Coronary artery (tissue), 2 donors: Measurements from ENCODE around the gene PRR5L.

Source experiments
- DNase-seq: peaks from one replicate; pipeline ENCODE4 v3.0.0-alpha.2; 2017; ENCODE audit warnings: low spot score
- H3K27ac ChIP-seq, 2 donors: fragments of 200-600 bp; sonication (generic); one replicate each; pipeline ENCODE4 v1.5.1; 2016 to 2019
- H3K4me3 ChIP-seq: fragments of 200-600 bp; sonication (generic); 2 replicates; pipeline ENCODE4 v1.5.1; 2016; ENCODE audit warnings: mild to moderate bottlenecking, moderate library complexity
- CTCF ChIP-seq: fragments of 200-600 bp; sonication (generic); IDR thresholded peaks from one replicate; pipeline ENCODE4 v1.5.1; 2019; ENCODE audit warnings: antibody characterized with exemption

The PRR5L gene

GRCh38 chr11:36400766-36401455, 104.8 kb downstream of the PRR5L start:
- no peak for DNase-seq

GRCh38 chr11:36402568-36403170, 106.6 kb downstream of the PRR5L start:
- DNase-seq = no peak
- Histone ChIP-seq H3K4me3 (no peak overlapping the region), H3K27ac (no peak overlapping the region)
- no peak for TF ChIP-seq CTCF

More at GRCh38 chr11:36400766-36401455, 104.8 kb downstream of the PRR5L start:
- Histone ChIP-seq H3K4me3 (no peak overlapping the region), H3K27ac (no peak overlapping the region)
- TF ChIP-seq CTCF = no peak

- no peak for TF ChIP-seq CTCF
- Histone ChIP-seq H3K4me3 (no peak overlapping the region), H3K27ac (no peak overlapping the region)
- no peak for DNase-seq
These were observed 107.6 kb downstream of the PRR5L start for GRCh38 chr11:36403661-36404060.

DNA sequence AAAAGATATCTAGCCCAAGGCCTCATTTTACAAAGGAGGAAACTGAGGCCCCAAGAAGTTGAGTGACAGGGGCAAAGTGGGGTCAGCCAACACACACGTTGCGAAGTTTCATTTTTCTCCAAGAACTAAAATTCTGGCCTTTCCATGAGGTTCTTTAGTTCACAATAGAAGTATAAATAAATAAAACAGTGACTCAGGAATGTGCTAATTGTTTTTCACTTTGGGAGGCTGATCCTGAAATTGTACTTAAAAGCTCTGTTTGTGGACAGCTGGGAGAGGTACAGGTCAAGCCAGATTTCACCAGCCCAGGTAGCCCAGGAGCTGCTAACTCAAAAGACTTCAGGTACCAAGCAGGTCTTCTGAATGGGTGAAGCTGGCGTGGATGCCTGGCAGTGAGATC, 108.7 kb downstream of the PRR5L start:
- Histone ChIP-seq H3K27ac (no peak overlapping the region), H3K4me3 (no peak overlapping the region)
- no peak for TF ChIP-seq CTCF
- no peak for DNase-seq

DNA sequence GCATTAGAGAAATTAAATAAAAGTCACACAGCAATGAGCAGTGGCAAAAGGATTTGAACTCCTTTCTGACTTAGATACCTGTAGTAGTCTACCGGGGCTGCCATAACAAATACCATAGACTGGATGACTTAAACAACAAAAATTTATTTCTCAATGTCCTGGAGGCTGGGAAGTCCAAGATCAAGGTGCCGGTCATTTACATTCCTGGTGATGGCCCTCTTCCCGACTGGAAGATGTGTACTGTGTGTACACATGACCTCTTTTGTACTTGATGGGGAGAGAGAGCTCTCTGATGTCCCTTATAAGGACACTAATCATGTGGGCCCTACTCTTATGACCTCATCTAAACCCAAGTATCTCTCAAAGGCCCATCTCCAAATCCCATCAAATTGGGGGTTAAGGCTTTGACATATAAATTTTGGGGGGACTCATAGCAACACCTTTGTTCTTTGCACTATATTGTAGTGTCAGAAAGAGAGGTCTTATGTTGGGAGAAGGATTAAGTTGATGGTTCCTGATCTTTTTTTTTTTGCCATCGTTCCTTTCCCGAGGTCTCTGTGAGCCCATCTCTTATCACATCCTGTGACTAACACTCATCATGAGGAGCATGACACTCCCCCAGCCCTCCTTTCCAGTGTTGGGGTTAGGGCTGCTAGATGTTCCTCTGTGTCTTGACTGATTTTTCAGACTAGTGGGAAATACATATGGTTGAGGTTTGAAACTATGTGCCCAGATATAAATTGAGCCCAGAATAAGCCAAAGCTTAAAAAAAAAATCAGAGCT, 109.7 kb downstream of the PRR5L start:
- TF ChIP-seq CTCF = no peak
- Histone ChIP-seq H3K4me3 (no peak overlapping the region), H3K27ac (no peak overlapping the region)
- DNase-seq = no peak

DNA sequence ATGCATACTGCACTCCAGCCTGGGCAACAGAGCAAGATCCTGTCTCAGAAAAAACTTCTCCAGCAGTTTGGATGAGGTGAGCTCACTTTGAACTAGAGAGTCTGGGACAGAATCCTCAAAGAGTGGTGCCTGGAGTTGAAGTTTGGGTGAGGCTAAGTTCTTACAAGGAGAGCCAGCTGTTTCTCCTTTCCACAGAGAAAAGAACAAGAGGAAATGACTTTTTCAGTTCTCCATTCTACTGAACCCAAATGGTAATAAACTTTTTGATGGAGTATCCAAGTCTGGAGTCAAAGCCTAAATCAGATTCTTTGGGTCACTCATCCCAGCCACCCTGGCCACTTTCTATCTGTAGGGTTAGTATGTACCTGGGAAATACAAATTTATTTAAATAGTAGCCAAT, 111.3 kb downstream of the PRR5L start:
- DNase-seq = no peak
- H3K27ac ChIP-seq = no peak overlapping the region
- no peak overlapping the region for H3K4me3 ChIP-seq
- TF ChIP-seq CTCF = no peak
